HS-5 (cell line): ENCODE results near the gene NINJ2.

Experiments used
- DNase-seq: peaks from one replicate; pipeline ENCODE4 v3.0.0-alpha.2; 2012; ENCODE audit warnings: low read depth

NINJ2 gene

DNA sequence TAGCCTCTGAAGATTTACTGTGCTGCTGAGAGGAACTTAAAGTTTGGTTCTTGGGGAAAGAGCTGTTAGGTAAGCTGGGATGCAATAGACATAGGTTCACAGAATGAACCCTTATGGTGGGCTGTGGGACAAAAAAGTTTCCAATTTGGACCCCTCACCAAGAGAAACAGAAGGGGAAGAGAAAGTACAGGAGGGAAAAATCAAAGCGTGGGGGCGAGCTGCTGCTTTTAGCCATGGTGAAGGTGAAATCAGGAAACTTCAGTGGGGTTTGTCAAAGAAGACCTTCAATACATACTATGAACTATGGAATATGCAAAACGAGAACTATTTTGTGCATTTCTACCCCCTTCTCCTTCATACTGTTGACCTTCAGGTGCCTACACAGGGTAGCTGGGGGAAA is 10.6 kb upstream of the NINJ2 start:
- DNase-seq = no peak

DNA sequence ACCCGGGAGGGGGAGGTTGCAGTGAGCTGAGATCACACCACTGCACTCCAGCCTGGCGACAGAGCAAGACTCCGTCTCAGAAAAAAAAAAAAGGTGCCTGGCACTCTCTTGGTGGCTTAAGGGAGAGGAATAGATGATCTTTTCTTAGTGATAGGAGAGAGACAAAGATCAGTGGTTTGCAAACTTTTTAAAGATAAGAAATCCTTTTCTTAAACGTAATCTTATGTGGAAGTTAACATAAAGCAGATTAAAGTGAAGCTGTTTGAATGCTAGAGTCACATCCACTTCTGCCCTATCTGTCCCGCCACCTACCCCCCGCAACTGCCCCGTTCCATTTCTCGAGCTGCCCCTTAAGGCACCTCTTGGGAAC is 6.3 kb upstream of the NINJ2 start:
- no peak for DNase-seq

DNA sequence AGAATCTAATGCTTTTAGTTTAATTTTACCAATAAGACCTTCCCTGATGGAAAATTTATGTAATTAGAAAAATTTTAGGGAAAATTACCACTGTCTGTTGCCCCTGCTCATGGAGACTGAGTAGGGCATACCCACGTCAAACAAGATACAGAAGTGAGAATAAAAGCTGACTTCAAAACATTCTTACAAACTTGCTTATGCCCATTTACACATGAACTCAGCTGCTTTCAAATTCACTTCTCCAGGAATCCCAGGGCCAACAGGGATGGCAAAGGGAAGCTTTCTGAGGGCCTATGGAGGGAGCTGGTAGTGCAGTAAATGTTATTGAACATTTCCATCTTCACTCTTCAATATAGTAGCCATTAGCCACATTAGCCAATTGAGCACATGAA is 4.8 kb upstream of the NINJ2 start:
- no peak for DNase-seq

DNA sequence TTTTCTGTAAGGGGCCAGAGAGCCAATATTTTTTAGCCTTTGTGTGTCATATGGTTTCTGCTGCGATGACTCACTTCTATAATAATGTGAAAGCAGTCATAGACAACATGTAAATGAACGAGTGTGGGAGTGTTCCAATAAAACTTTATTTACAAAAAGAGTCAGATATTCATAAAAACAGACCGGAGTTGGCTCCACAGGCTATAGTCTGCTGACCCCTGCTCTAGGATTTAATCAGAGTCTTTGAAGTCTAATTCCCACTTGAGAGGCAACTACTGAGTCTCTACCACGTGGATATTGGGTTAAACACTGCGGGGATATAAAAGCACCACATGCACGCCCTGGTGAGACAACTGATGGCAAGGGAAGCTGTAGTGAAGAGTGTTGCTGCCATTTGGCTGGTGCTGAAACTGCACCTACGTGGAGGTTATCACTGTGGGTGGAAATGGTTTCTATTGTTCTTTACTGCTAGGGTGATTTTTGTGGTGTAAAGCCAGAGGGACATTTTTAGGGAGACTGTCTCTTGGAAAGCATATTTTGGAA is 3.6 kb upstream of the NINJ2 start:
- no peak for DNase-seq

DNA sequence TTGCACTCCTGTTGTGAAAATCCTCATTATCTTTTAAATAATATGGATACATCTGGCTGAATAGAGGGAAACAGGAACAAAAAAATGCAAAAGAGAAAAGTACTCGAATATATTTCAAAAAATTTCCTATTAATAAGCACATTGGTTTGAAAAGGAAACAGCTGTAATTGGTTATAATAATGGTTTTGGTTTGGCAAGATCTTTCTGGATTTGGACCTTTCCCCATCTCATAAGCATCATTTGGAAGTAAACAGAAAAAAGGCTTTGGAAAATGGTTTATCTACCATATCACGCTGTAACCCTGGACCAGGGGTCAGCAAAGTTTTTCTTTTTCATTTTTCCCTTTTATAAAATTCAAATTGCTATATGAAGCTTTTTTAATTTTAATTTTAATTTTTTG is 2.8 kb upstream of the NINJ2 start:
- DNase-seq = no peak

DNA sequence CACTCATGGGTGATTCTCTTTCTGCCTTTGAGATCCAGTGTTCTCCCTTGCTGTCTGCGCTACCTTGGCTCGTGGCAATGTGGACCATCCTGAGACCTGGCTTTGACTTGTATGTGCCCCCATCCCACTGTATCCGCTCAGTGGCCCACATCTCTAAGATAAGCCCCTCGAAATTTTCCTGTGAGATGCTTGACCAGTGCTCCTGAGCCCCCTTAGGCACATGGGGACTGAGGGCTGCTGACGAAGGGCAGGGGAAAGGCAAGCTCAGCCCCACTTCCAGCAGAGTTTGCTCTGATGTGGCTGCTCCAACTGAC is 1.5 kb upstream of the NINJ2 start:
- DNase-seq = no peak

DNA sequence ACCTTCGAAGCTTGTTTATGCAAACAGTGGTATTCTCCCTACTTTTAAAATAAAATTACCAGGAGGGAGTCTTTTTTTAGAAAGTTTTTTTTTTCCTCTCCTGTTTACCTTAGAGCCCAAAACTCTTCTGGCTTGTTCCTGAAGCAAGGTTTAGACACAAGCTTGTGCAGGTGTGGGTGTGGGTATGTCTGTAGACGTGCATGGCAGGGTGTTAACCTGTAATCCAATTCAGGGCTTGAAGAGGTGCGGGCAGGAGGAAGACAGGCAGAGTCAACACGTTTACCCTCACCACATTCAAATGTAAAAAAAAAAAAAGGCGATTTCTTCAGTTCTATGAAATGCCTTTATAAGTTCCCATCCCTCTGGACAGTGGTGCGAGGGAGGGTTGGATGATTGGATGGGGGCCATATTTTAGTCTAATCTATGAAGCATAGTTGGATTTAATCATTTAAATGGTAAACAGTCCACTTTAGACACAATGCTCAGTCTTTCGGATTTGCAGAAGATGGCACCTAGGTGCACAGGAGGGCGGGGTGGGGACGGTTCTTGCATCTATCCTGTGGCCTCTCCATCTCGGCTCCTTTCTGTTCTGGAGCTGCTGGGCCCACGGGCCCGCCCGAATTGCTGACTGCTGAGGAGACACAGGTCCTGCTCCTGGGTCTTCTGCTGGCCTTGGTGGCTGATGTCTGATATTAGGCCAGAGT is 982 bp upstream of the NINJ2 start:
- DNase-seq = no peak

DNA sequence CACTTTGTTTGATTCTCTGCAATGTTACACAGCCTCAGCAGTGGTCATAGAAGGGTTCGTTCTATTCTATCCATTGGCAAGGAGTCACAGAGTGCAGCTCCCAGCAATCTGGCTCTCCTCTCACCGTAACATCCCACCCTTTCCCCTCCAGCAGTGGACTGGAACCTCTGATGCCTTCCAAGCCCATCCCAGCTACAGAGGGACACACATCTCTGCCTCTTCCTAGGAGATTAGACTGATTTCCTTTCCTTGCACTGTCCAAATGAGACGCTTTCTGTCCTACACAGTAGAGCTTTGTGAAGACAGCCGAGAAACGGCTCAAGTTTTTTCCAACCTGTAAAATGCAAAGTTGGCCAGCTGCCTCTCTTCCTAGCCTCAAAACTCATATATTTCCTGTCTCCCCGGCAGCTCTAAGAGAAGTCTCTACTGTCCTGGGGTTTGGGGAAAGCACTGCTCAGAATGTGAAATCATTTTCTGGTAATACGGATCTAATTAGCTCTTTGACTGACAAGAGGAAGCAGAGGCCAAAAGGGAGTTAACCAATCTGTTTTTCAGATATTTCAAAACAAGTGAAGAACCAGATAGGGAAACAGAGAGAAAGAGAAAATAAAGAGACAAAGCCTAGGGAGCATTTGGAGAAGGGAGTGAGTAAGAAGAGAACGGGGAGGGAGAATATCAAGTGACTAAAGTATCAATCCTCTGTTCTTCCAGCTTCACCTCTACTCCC is 516 bp downstream of the NINJ2 start:
- no peak for DNase-seq

DNA sequence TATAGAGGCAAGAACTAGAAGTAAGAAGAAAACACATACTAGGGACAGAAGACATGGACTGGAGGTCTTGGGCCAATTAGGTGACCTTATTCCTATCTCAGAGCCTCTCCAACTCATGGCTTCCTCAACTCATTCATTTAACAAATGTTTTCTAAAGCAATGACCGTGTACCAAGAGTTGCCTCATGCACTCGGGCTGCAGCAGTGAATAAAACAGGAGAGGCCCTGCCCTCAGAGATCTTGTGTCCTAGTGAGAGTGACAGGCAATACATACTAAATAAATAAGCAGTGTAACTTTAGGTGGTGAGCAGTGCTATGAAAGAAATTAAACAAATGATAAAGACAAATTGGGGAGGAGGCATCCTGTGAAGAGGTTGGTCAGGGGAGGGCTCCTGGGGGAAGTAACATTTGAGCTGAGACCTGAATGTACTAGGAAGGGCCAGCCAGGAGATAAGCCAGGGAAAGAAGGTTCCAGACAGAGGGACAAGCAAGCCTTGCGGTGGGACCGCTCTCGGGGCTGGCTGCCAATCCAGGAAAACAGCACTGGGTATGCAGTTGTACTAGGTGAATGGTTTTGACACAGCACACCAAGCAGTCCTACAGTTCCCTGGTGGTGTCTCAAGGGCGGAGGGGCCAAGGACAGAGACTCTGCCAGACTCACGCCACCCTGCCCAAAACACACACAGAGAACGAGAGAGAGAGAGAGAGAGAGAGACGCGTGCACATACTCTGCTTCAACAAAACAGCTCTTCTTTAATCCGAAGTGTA is 1.3 kb downstream of the NINJ2 start:
- no peak for DNase-seq

DNA sequence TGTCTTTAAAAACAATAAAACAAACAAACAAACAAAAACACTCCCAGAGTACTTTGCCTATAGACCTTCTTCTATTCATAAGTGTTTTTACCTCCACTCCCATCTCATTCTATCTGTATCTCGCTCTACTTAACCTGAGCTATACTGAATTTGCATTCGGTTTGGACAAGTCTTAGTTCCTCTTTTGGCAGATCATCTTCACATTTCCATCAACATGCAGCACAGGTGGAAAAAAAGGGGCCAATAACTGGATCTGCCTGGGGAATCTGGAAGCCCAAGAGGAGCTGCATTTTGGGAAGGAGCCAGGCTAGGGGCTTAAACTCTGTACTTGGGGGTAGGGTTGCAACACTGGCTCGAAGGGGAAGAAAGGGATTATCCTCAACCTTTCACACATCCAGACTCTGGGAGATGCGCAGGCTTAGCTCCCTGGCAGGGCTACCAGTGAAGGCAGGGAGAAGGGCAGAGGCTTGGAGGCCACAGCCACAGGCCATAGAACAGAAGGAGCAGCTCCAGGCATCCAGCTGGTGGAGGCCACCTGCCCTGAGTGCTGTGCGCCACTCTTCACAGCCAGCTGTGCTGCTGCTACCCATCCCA is 4.1 kb downstream of the NINJ2 start:
- DNase-seq = no peak

DNA sequence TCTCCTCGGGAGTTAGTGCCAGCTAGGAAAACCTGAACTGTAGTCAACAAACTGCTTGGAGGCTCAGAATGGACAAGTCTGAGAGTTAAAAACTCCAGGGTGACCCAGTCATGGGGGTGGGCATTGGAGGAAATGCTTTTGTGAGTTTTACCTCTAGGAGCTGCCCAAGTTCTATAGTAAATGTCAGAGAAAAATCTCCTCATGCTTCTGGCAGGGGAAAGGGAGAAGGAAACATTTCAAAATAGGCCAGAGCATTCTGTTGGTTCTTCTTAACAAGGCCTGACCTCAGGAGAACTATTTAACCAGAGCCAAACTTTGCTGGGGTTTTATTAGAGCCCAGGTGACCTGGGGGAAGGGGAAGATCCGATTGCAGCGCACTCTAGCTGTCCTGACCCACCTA is 12.3 kb downstream of the NINJ2 start:
- DNase-seq = no peak

DNA sequence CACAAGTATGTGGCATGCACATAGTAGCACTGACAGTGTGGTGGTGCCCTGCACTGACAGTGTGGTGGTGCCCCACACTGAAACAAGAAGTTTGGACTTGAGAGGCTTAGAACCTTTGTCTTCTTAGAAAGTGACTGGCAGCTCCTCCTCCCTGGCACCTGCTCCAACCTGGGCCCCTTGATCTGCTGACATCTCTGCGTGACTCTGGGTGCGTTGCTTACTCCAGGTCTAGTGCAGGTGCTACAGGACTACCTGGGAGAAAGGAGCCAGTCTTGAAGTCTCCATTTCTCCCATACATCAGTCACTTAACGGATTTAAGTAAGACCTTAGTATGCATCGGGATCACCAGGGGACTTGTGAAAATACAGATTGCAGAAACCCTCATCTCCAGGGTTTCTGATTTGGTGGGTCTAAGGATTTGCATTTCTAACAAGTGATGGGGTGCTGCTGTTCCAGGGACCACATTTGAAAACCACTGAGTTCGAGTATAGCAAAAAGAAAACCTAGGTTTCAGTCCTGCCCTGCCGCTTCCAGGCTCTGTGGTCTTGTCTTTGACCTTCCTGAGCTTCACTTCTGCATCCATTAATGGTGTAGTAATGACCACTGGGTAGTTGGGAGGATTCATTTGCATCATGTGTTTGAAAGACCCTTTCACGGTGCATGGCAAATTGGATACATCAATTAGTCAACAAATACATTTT is 15.7 kb downstream of the NINJ2 start:
- no peak for DNase-seq

DNA sequence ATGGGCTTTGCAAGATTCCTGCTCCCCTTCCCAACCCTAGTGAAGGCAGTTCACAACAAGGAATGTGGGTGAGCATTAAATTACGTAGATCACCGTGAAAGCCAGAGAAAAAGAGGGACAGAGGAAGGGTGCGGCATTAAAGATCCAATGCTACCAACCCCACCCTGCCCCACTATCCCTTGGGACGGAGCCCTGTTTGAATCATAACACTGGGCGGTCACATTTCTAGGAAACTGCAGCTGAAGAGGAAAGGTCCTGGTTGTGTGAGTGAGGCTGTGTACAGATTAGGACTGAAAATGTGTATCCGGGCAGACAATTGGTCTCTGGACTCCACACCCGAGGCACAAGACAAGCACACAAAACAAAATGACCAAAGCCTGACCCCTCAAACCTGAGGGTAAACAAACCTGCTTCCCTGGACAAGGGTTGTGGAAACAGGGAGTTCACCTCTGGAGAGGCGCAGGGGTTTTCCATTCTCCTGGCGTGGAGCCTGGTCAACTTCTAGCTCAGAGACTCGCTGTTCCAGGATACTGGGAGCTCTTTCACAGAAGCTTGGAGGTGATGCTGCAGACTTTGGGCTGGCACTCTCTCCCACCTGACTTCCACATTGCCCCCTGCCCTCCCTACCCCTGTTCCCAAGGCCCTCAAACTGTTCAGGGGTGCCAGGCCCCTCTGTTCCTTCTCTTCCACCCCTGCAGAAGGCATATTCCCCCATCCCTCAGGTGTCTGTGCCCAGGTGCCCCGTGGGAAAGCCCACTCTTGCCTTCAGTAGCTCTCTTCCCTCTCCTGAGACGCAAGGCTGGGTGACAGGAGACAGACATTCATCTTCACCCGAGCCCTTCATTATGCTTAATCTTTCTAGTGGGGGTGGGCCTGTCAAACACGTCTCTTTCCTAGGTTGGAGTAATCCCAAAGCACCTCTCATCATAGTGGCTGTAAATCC is 16.5 kb downstream of the NINJ2 start:
- DNase-seq = no peak

DNA sequence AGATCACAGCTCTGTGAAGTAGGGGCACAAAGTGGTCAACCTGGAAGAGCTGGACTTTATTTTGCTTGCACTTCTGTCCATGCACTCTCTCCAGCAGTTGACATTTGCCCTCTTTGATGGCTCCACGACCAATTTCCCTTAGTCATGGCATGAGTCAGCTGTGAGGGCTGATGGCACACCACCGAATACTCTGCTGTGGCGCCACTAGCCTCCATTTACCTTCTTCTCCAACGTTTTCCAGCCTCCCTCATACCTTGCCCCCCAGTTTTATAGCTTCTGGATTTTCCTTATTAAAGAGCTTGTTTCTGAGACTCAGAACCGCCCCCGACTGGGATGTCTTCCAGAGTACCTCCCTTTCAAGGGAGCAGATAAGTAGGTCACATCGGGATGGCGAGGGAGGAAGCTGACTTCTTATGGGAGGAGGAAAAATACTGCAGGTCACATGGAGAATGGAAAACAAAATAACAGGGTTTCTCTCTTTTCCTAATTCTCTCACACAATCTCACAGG is 17.6 kb downstream of the NINJ2 start:
- DNase-seq = no peak

DNA sequence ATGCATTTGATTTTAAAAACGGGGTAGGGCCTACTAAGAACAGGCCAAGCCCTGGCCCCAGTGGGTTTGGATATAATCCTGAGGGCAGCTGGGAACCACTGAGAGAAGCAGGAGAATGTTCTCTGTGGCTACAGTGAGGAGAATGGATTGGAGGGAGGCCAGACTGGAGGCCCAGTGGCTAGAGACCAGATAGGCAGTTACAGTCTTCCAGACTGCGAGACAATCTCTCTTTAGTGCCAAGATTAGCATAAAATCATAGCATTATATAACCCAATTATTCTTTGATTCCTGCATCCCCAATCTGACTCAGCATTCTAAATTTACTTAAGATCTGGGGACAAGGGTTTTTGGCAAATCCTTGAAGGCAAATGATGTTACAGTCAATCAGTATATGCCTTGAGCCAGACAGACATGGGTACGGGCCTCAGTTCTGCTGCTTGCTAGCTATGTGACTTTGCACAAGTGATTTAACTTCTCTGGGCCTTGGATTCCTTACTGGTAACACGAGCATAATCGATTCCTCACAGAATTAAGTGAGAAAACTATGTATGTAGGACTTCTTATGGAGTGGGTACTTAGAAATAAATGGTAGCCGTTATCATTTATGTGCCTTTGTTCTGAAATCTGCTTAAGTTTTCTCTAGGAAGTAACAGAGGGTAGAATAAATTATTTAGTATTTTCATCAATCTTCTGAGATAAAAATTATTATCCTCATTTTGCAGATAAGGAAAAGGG is 18.3 kb downstream of the NINJ2 start:
- DNase-seq = no peak

DNA sequence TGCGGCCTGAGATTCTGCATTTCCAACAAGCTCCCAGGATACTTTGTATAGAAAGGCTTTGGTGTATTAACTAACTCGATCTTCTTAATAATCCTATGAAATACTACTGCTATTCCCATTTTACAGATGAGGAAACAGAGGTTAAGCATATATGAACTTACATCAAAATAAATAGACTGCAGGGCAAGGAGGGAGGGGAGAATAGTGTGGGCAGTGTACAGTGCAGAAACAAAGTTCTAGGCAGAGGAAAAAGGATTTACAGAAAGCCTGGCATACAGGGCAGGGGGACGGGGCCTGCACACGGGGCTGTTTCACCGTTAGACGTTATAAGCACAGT is 19.0 kb downstream of the NINJ2 start:
- no peak for DNase-seq

DNA sequence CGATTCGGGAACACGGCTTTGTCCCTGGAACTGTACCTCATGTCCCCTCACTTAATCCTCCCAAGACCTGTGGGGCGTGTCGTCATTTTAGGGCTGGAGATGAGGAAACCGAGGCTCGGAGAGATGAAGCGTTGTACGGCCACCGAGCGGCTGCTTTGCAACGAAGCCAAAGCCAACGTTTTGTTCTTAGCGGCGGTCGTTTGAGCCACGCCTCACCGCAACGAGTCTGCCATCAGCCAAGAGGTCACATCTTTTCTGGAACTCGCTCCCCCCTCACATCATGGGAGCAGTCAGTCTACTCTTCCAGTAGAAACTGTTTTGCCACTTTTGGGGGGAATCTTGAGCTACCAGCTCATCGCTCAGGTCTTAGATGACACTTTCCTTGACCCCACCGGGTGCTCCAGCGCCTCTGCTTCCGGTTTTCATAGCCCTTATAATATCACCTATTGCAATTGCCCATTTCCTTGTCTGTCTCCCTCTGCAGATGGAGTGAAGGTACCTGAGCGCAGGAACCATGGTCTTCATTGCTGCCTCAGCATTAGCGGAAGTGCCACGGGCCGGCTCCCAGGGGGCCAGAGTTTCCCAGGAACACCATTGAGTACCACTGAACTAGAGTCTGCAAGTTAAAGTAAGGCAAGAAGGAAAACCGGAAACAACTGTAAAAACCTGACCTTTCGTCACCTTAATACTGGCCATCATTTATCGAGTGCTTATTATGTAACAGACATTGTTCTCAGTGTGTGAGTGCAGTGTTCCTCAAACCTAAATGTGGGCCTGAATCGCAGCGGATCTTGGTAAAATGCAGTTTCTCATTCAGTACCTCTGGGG is 19.6 kb downstream of the NINJ2 start:
- no peak for DNase-seq

DNA sequence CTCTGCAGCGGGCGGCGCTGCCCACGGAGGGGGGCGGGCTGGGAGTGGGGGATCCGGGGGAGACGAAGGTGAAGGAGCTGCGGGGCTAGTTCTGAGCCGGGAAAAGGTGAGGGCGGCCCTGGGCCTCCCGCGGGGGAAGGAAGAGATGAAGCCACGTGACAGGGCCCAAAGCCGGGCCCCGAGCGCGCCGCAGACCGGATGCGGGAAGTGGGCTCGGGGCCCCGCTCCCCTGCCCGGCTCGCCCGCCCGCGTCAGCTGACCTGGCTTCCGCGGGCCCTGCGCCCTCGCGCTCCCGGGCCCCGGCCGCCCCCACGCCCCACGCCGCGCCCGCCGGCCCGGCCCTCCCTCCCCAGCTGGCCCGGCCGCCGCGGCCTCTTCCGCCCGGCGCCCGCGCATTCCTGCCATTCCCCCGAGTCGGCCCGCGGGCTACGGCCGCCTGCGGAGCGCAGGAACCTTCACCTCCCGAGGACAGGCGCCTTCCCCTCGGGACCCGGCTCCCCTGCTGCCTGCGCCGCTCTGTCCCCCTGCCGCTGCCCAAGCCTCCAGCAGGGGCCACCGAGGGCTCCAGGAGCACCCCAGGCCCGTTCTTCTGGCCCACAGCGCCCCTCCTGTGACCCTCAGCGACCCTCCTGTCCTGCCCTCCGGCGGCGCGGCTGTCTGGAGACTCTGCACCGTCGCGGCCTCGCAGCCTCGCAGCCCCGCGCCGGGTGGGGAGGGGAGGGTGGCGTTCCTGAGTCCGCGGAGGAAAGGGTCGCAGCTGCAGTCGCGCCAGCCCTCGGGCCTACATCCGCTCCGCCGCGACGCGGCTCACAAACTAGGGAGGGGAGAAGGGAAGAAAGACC is 20.4 kb downstream of the NINJ2 start:
- no peak for DNase-seq
